Prostate gland (tissue), 2 donors: ENCODE data around the gene UMPS. TPM values are rescaled to one million over a fixed set of nuclear protein-coding genes. Genes with fewer than 3 reads are reported as not detected.
A peak's percentile ranks its signal among the peaks of the same experiment; 100 is the strongest.
"Not testable (repeated sequence)": the region's sequence is repeated elsewhere in the genome, so short reads cannot be mapped to it uniquely, and the experiment has no call there.

Source experiments
- DNase-seq: peaks from one replicate; pipeline ENCODE4 v3.0.0-alpha.2; 2019; ENCODE audit warnings: low spot score
- H3K27ac ChIP-seq, 2 donors: fragments of 200-600 bp; sonication (generic); 2 replicates each; pipeline ENCODE4 v1.5.1; 2017 to 2019
- H3K27me3 ChIP-seq: fragments of 200-600 bp; sonication (generic); replicated peaks from 2 replicates; pipeline ENCODE4 v1.5.1; 2019; ENCODE audit not compliant: insufficient read depth
- H3K36me3 ChIP-seq, 2 donors: fragments of 200-600 bp; sonication (generic); 1 replicate in 1 of 2; 2 replicates in 1 of 2; pipeline versions ENCODE4 v1.5.1 to v1.8.1; 2017 to 2019
- H3K4me1 ChIP-seq: fragments of 200-600 bp; sonication (generic); replicated peaks from 2 replicates; pipeline ENCODE4 v1.5.1; 2019
- H3K4me3 ChIP-seq, 2 donors: fragments of 200-600 bp; sonication (generic); 2 replicates each; pipeline ENCODE4 v1.5.1; 2017 to 2019
- H3K9me3 ChIP-seq: fragments of 200-600 bp; sonication (generic); 2 replicates; pipeline ENCODE4 v1.5.1; 2017
- POLR2A ChIP-seq: fragments of 450-650 bp; IDR thresholded peaks from one replicate; pipeline ENCODE4 v1.6.1; 2016; ENCODE audit warnings: antibody characterized with exemption, mild to moderate bottlenecking
- POLR2AphosphoS5 ChIP-seq: sonication (generic); formaldehyde crosslinking; IDR thresholded peaks from one replicate; pipeline ENCODE4 v1.6.1; 2017; ENCODE audit warnings: antibody characterized with exemption
- WGBS: methylation state at CpG from one replicate; pipeline ENCODE4 v1.1.5; 2018; 5-methylcytosine and 5-hydroxymethylcytosine counted together
- intact Hi-C: fragments of 100-400 bp; cut with DNase I; formaldehyde crosslinking; loops from one replicate; pipeline ENCODE4 v1.14.2; 2022
- total RNA-seq, 2 donors: library from RNA; depleted of rRNA; stranded (reverse); fragments of >200 nt; gene quantifications; one replicate each; pipeline ENCODE4 v1.1.0, GENCODE V29; 2016
- TF ChIP-seq, protein P1 (sequence below), 4 experiments: fragments of 200-600 bp in 2 of 4; fragments of 450-650 bp in 2 of 4; sonication (generic) in 2 of 4; IDR thresholded peaks; 1 replicate in 3 of 4; 2 replicates in 1 of 4; pipeline ENCODE4 v1.5.1; 2016 to 2019; ENCODE audit warnings: antibody characterized with exemption in 4 of 4, mild to moderate bottlenecking in 2 of 4, moderate library complexity in 2 of 4

UMPS gene
- total RNA-seq, 2 donors from 2014 or later, result 22.2 to 23.5 TPM

DNA sequence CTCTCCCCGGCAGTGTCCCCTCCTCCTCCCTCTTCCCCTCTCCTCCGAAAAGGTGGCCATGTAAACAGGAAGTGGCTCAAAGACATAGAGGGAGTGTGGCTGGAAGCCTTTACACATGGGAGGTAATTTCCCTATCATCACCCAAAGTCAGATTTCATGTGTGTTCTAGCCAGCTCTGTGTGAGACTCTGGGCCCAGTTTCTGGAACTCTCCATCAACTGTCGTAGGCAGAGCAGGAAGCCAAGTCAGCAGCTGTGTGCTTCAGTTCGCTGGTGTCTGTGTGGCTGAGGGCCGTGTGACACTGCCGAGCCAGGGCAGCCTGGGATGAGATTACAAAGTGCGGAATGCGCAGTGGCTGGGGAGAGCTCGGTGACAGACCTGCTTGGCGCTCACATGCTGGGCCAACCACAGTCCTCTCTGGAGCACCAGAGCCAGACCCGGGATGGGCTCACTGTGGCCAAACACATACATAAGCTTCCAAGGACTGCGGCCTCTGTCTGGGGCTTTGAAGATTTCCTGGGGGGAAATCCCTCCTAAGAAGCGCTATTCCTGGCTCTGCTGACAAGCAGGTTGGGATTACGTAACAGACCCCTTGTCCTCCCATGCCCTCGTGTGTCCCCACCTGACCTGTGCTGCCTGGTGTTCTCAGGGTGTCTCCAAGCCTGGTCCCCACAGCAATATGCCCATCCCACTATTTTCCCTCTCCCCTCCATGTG, 50.7 kb downstream of the UMPS start:
- peak; percentile 23 for TF ChIP-seq POLR2AphosphoS5
- TF ChIP-seq, protein P1, sequence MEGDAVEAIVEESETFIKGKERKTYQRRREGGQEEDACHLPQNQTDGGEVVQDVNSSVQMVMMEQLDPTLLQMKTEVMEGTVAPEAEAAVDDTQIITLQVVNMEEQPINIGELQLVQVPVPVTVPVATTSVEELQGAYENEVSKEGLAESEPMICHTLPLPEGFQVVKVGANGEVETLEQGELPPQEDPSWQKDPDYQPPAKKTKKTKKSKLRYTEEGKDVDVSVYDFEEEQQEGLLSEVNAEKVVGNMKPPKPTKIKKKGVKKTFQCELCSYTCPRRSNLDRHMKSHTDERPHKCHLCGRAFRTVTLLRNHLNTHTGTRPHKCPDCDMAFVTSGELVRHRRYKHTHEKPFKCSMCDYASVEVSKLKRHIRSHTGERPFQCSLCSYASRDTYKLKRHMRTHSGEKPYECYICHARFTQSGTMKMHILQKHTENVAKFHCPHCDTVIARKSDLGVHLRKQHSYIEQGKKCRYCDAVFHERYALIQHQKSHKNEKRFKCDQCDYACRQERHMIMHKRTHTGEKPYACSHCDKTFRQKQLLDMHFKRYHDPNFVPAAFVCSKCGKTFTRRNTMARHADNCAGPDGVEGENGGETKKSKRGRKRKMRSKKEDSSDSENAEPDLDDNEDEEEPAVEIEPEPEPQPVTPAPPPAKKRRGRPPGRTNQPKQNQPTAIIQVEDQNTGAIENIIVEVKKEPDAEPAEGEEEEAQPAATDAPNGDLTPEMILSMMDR (IDR thresholded peaks at IDR 0.05), result no peak
- Histone ChIP-seq H3K27me3 (no peaks in the 10 kb centered on the region), H3K4me1 (peaks cover 12% of the 10 kb centered on the region), H3K9me3 (no peaks in the 10 kb centered on the region), H3K36me3 (no peaks in the 10 kb centered on the region), H3K27ac (peak overlapping the region; percentile 68 to 81), H3K4me3 (no peak overlapping the region)
- 25% methylated on average over 13 of the region's 15 CpGs for WGBS
- peak; percentile 33 for DNase-seq
- intact Hi-C loops, result loop anchor here (5.0 kb wide), 1 partner anchor 106 kb away; the partner anchor contains the start of gene ITGB5

DNA sequence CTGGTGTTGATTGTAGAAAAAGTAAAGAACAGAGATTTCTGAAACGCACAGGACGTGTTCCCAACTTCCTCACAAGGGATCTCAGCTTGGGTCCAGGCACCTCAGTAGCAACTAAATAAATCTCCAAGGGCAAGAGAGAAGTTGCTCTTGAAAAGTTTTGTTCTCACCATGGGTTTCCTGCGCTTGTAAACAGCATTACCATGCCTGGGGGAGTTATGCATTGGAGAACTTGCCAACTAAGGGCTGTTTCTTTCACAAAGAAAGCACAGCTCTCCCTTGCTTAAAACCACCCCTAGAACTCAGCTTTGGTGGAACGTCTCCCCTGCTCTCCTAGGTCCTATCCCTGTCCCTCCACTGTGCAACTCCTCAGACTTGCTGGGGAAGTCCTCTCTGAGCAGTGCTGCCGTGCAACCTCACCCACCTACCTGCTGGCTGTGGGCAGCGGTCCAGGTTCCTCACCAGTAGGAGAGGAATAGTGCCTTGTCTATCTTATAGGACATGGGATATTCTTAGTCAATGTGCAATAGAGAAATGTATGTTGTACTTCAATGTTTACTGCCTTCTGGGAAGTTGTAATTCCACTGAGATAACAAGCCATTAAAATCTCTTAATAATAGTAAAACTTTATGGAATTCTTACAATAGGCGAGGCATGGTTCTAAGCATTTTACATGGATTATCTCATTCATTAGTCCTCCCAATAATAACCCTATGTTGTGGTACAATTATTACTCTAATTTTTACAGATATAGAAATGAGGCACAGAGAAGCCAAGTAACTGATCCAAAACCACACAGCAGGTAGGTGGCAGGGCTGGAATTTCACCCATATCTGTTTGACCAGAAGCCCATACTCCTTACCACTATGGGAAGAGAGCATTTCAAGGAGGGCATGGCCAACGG, 51.5 kb downstream of the UMPS start:
- DNase-seq, result peak; percentile 53
- no peaks in the 10 kb centered on the region for H3K36me3 ChIP-seq
- H3K27me3 ChIP-seq, result no peaks in the 10 kb centered on the region
- TF ChIP-seq POLR2A (no peak), POLR2AphosphoS5 (peak; percentile 37)
- intact Hi-C loops, result loop anchor here (5.0 kb wide), 1 partner anchor 106 kb away; the partner anchor contains the start of gene ITGB5
- 52% methylated on average over 8 of the region's 8 CpGs for WGBS
- no peaks in the 10 kb centered on the region for H3K9me3 ChIP-seq
- H3K4me1 ChIP-seq, result peaks cover 12% of the 10 kb centered on the region
- H3K4me3 ChIP-seq, result no peak overlapping the region
- peak overlapping the region; percentile 68 to 81 for H3K27ac ChIP-seq

DNA sequence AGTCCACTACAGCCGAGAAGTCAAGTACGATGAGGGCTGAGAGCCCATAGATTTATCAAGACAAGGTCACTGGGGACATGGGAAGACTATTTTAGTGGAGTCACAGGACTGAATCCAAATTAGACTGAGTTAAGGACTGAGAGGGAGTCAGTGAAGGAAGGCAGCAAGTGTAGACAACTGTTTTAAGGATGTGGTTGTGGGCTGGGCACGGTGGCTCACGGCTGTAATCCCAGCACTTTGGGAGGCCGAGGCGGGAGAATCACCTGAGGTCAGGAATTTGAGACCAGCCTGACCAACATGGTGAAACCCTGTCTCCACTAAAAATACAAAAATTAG, 52.1 kb downstream of the UMPS start:
- not testable (repeated sequence) for DNase-seq, H3K36me3 ChIP-seq, H3K27me3 ChIP-seq, H3K27ac ChIP-seq, H3K4me3 ChIP-seq, H3K9me3 ChIP-seq
- WGBS, result 90% methylated on average over 6 of the region's 6 CpGs
- peaks cover 12% of the 10 kb centered on the region for H3K4me1 ChIP-seq
- intact Hi-C loops, result loop anchor here (5.0 kb wide), 1 partner anchor 105 kb away; the partner anchor contains the start of gene ITGB5

DNA sequence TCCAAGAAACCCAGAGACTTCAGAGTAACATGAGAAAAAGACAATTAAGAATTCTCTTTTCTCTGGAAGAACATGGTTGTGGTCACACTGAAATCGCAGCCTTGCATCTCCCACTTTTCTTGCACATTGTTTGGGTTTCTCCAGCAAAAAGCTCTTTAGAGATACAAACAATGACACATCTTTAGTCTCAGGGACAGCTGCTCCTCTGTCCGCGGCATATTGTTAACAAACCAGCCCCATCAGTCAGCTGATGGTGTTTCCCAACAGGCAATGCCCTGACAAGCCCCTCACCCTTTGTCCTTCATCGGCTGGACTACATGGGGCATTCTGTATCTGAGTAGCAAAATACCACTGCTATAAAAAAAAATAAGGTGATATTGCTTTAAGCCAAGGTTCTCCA, 53.4 kb downstream of the UMPS start:
- no peak for TF ChIP-seq POLR2A
- TF ChIP-seq, protein P1 (IDR thresholded peaks at IDR 0.05), result no peak
- TF ChIP-seq POLR2AphosphoS5, result no peak
- Histone ChIP-seq H3K4me1 (peaks cover 12% of the 10 kb centered on the region), H3K27ac (no peak overlapping the region), H3K27me3 (no peaks in the 10 kb centered on the region), H3K36me3 (no peaks in the 10 kb centered on the region), H3K9me3 (no peaks in the 10 kb centered on the region), H3K4me3 (no peak overlapping the region)
- no peak for DNase-seq
- WGBS, result 73% methylated on average over 4 of the region's 4 CpGs
- intact Hi-C loops, result loop anchor here (5.0 kb wide), 1 partner anchor 104 kb away; the partner anchor contains the start of gene ITGB5

DNA sequence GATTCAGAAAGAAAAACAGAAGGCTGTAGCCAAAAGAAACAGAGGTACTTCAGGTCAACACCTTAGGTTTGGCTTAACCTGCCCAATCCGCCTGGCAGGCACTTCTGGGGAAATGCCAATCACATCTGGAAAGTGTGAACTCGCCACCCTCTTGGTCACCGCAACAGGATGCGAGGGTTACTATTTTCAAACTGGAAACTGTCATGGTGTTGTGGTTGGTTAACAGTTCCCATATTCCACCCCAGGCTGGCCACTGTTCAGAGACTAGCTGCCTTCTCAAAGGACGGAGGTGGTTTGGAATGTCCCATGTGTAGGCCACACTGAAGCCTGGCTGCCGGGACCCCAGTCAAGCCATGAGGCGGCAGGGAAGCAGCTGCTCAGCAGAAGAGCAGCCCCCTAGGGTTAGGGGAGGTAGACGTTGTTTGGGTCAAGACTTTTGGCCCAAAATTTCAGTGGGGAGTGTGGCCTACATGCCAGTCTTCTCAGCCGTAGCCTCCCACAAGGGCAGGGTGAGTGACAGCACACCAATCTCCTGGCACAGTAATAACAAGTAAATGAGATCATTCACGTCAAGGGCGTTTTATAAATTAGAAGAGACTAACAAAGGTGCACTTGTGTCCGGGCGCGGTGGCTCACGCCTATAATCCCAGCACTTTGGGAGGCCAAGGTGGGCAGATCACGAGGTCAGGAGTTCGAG, 54.6 kb downstream of the UMPS start:
- no peak for TF ChIP-seq POLR2A
- TF ChIP-seq, protein P1 (IDR thresholded peaks at IDR 0.05), result no peak
- no peak for TF ChIP-seq POLR2AphosphoS5
- H3K4me1 ChIP-seq, result peaks cover 12% of the 10 kb centered on the region
- H3K4me3 ChIP-seq, result no peak overlapping the region
- H3K27me3 ChIP-seq, result no peaks in the 10 kb centered on the region
- no peaks in the 10 kb centered on the region for H3K9me3 ChIP-seq
- WGBS, result 90% methylated on average over 17 of the region's 17 CpGs
- no peak overlapping the region for H3K27ac ChIP-seq
- intact Hi-C loops, result loop anchor here (5.0 kb wide), 1 partner anchor 102 kb away; the partner anchor contains the start of gene ITGB5
- no peak for DNase-seq
- H3K36me3 ChIP-seq, result no peaks in the 10 kb centered on the region
